ENCODE results near the gene EEFSEC. TPM values are rescaled to one million over a fixed set of nuclear protein-coding genes. Genes with fewer than 3 reads are reported as not detected.

EEFSEC gene
- polyA plus RNA-seq, 1 experiment, result 16.3 TPM

- no peak overlapping the region for H3K4me3 ChIP-seq (ENCODE audit: low read depth, low read length)
- DNase-seq (ENCODE audit: low read depth), result no peak
- no peaks in the 10 kb centered on the region for H3K36me3 ChIP-seq (ENCODE audit: control insufficient read depth, insufficient read depth, low read length)
- no peaks in the 10 kb centered on the region for H3K27me3 ChIP-seq (ENCODE audit: control insufficient read depth, insufficient read depth, low read length)
- CTCF ChIA-PET, result interaction anchor here (1.3 to 2.3 kb wide), 2 partner anchors 9 to 25 kb away, joined by 3 to 6 read pairs; no protein-coding TSS in a partner anchor
- TF ChIP-seq CTCF (IDR thresholded peaks at IDR 0.05; ENCODE audit: insufficient read depth, low read depth, low read length), result no peak
- POLR2A ChIA-PET, result no interaction called here
Measured at GRCh38 chr3:128347282-128347681, 194.0 kb downstream of the EEFSEC start.

- no peaks in the 10 kb centered on the region for H3K36me3 ChIP-seq (ENCODE audit: control insufficient read depth, insufficient read depth, low read length)
- DNase-seq (ENCODE audit: low read depth), result no peak
- ChIA-PET CTCF (interaction anchor here (1.2 to 2.3 kb wide), 3 partner anchors 9 to 260 kb away, joined by 3 to 6 read pairs (median 5); no protein-coding TSS in a partner anchor), POLR2A (no interaction called here)
- no peak overlapping the region for H3K4me3 ChIP-seq (ENCODE audit: low read depth, low read length)
- TF ChIP-seq CTCF (IDR thresholded peaks at IDR 0.05; ENCODE audit: insufficient read depth, low read depth, low read length), result no peak
- no peaks in the 10 kb centered on the region for H3K27me3 ChIP-seq (ENCODE audit: control insufficient read depth, insufficient read depth, low read length)
Measured at GRCh38 chr3:128348075-128348474, 194.8 kb downstream of the EEFSEC start.

- ChIA-PET POLR2A (no interaction called here), CTCF (interaction anchor here (1.2 to 1.9 kb wide), 3 partner anchors 11 to 259 kb away, joined by 3 to 8 read pairs (median 5); no protein-coding TSS in a partner anchor)
- H3K36me3 ChIP-seq (ENCODE audit: control insufficient read depth, insufficient read depth, low read length), result no peaks in the 10 kb centered on the region
- no peaks in the 10 kb centered on the region for H3K27me3 ChIP-seq (ENCODE audit: control insufficient read depth, insufficient read depth, low read length)
- H3K4me3 ChIP-seq (ENCODE audit: low read depth, low read length), result no peak overlapping the region
- DNase-seq (ENCODE audit: low read depth), result no peak
- TF ChIP-seq CTCF (IDR thresholded peaks at IDR 0.05; ENCODE audit: insufficient read depth, low read depth, low read length), result no peak
Measured at GRCh38 chr3:128348805-128349531, 195.7 kb downstream of the EEFSEC start.

GRCh38 chr3:128349963-128350599, 196.8 kb downstream of the EEFSEC start:
- ChIA-PET CTCF (interaction anchor here (1.8 to 1.9 kb wide), 2 partner anchors 10 to 180 kb away, joined by 5 to 8 read pairs; no protein-coding TSS in a partner anchor), POLR2A (no interaction called here)
- DNase-seq (ENCODE audit: low read depth), result no peak
- H3K36me3 ChIP-seq (ENCODE audit: control insufficient read depth, insufficient read depth, low read length), result no peaks in the 10 kb centered on the region
- TF ChIP-seq CTCF (IDR thresholded peaks at IDR 0.05; ENCODE audit: insufficient read depth, low read depth, low read length), result no peak
- no peaks in the 10 kb centered on the region for H3K27me3 ChIP-seq (ENCODE audit: control insufficient read depth, insufficient read depth, low read length)
- no peak overlapping the region for H3K4me3 ChIP-seq (ENCODE audit: low read depth, low read length)

- H3K4me3 ChIP-seq (ENCODE audit: low read depth, low read length), result no peak overlapping the region
- H3K27me3 ChIP-seq (ENCODE audit: control insufficient read depth, insufficient read depth, low read length), result no peaks in the 10 kb centered on the region
- TF ChIP-seq CTCF (IDR thresholded peaks at IDR 0.05; ENCODE audit: insufficient read depth, low read depth, low read length), result no peak
- ChIA-PET CTCF (interaction anchor here (1.2 kb wide), 1 partner anchor 257 kb away, joined by 4 read pairs; no protein-coding TSS in a partner anchor), POLR2A (no interaction called here)
- H3K36me3 ChIP-seq (ENCODE audit: control insufficient read depth, insufficient read depth, low read length), result no peaks in the 10 kb centered on the region
- DNase-seq (ENCODE audit: low read depth), result no peak
Measured at GRCh38 chr3:128351546-128351945, 198.3 kb downstream of the EEFSEC start.

Measured in BJ (cell line).